GM10847 (cell line): ENCODE data around the gene USP32.

Experiments
- POLR2A ChIP-seq: IDR thresholded peaks from 2 replicates; pipeline ENCODE4 v1.6.1; 2011; ENCODE audit not compliant: insufficient read length; ENCODE audit errors: extremely low read depth

USP32 gene

DNA sequence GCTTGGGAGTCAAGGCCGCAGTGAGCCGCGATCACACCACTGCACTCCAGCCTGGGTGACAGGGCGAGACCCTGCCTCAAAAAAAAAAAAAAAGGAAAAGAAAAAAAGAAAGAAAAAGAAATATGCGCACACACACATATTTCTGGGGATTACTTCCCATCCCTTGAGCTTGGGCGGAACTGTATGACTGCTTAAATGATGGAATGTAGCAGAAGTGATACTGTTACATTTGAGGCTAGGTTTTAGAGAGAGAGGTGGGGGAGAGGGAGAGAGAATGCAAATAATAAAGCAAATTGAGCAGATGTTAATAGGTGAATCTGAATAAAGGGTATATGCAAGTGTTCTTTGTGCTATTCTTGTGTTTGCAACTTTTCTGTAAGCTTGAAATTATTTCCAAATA lies 12.0 kb upstream of the USP32 start:
- TF ChIP-seq POLR2A: no peak

DNA sequence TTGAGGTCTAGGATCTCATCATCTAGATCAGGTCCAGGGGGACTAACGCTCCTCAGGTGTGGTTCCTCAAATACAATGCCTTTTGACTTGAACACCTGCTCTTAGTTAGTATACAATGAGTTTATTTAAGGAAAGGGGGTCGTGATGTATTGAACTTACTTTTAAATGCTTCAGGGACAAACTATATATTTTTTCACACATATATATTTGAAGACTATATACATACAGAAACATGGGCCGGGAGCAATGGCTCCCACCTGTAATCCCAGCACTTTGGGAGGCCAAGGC lies 11.5 kb upstream of the USP32 start:
- TF ChIP-seq POLR2A: no peak

DNA sequence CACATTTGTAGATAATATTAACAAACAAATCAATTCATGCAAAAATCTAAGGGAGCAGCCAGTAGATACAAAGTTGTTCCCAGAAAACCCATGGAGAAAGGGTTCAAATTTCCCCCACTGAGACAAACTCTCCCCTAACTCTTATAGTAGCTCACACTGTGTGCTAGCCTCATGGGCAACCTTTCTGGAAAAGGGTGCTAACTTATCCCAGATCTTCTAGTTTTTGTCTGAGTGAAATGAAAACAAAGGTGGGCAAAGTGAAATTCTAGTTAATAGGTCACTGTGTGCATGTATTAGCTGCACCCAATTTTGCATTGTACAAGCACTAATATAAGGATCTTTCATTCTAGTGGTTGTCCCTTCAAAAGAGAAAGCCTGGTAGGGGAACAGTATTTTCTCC lies 9.9 kb upstream of the USP32 start:
- TF ChIP-seq POLR2A: no peak

DNA sequence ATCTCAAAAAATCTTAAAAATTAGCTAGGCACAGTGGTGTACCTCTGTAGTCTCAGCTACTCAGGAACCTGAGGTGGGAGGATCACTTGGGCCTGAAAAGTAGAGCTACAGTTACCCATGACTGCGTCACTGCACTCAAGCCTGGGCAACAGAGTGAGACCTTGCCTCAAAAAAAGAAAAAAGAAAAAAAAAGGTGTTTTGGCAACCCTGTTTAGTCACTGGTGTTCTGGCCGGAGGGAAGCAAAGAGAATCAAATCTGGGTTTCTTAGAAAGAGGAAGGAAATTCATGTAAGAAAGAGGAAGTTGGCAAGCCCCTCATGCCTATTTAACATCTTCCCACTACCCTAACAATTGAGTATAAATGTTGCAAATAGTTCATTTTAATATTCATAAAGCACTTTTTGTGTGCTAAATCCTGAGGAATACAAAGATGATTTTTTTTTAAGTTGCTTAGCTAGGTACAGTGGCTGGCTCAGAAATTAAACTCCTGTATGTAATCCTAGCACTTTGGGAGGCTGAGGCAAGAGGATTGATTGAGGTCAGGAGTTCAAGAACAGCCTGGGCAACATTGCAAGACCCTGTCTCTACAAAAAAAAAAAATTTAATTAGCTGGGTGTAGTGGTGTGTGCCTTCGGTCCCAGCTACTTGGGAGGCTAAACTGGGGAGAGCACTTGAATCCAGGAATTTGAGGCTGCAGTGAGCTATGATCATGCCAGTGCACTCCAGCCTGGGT lies 6.5 kb upstream of the USP32 start:
- TF ChIP-seq POLR2A: no peak

DNA sequence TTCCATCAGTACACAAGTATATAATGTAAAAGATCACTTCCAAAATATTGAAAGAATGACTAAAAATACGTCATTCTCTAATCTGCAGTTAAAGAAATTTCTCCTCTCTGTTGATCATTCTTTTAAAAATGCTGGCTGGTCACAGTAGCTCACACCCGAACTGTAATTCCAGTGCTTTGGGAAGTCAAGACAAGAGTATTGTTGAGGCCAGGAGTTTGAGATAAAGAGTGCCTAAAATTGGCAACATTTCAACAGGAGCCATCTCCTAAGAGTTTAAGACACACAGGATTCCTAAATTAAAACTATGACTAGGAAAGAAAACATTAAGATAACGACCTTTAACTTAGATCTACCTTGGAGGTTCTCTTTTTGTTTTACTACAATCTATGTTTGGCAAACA lies 4.5 kb upstream of the USP32 start:
- TF ChIP-seq POLR2A: no peak

DNA sequence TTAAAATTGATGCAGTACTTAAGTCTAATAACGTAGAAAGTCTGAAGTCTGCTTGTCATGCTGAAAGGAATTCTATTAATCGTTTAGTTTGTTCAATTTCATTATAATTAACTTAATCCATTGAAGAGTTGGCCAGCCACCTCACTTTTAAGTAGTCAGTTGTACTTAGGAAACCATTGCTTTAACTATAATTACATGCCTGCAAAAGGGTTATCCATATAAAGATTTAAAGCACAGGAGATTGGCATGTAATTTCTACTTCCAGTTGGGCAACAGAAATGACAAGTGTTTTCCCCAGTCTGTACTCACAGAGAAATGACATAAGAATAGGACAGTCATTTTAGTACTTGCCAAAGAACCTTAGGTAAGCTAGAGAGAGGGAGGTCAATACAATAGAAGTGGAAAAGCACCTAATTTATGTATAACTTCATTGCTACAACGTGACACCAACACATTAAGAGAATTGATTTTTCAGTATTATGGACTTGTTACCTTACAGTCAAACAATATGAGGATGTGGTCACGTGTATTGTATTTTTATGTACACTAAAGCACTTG lies 3.7 kb upstream of the USP32 start:
- TF ChIP-seq POLR2A: no peak

DNA sequence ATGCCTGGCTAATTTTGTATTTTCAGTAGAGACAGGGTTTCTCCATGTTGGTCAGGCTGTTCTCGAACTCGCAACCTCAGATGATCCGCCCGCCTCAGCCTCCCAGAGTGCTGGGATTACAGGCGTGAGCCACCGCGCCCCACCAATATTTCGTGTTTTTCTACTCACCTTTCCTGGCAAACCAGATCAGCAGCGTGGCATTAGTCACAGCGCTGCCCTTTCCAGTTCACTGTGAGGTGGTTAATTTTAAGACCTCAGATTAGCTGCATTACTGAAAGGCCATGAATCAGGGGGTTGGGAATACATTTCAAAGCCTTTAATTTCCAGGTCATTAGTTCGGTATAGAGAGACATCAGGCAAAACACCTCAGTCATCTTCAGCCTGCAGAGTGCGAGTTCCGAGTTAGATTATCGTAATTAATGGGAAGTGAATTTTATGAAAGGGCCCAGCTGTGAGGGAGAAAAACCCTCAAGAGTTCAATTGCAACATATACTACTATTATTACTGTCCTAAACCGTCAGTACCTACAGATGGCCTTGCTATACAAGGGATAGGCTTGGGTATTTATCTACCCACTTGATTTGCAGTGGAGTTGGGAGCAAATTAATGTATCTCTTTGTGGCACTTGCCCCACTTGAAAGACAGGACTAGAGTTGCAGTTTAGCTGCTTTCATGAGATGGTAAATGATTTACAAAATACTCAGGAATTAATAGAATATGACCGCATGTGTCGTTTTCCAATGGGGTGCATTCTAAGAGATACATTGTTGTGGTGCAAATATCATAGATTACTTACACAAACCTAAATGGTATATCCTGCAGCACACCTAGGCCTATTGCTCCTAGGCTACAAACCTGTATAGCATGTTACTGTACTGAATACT lies 2.1 kb upstream of the USP32 start:
- TF ChIP-seq POLR2A: no peak

DNA sequence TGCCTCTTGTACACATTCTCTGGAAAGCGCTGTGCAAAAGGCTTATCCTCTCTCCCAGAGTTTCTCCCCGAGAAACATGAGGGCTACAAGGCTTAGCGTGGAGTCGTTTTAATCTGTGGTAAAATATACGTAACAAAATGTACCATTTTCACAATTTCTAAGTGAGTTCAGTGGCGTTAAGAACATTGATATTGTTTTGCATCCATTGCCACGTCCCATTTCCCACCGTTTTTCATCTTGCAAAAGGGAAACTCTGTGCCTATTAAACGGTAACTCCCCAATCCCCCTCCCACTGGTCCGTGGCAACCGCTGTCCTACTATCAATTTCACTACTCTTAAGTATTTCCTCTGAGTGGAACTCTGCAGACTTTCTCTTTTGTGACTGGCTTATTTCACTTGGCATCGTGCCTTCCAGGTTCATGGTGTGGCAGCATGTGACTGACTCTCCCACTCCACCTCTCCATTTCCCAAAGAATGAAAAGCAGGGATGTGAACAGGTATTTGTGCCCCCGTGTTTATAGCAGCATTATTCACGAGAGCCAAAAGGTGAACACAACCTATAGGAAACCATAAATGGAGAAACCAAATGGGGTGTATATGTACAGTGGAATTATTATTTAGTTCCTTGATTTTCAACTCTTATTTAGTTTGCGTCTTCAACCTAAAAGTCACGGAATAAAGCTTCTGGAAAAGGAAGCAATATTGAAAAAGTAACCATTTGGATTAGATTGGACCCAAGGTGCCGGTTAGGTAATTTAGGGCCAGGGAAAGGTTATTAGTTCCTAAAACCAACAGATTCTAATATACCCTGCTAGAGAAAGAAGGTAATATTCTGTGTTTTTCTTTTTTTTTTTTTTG lies 1.1 kb upstream of the USP32 start:
- no peak for TF ChIP-seq POLR2A

DNA sequence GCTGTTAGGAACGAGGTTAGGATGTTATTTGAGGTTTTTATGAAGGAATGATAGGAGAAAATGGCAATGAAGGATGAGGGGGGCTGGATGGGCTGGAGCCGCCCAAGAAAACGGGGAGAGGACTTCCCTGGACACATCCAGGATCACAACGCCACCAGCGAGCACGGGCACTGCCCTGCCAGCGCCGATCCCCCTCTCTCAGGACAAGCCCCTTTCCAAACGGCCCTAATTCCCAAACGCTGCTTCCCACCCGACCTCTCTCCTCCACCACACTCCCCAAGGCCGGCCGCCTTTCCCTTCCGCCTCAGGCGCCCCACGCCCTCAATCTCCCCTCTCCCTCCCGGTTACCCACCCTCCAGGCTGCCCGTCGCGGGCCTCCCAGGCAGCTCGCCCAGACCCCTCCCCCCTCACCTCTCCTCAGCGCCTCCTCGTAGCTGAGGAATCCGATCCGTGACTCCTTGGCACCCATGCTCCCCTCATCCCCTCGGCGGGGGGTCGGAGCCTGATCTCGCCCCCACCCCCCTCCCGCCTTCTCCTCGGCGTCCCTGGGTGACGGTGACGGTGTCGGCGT lies 377 bp downstream of the USP32 start:
- TF ChIP-seq POLR2A: no peak

DNA sequence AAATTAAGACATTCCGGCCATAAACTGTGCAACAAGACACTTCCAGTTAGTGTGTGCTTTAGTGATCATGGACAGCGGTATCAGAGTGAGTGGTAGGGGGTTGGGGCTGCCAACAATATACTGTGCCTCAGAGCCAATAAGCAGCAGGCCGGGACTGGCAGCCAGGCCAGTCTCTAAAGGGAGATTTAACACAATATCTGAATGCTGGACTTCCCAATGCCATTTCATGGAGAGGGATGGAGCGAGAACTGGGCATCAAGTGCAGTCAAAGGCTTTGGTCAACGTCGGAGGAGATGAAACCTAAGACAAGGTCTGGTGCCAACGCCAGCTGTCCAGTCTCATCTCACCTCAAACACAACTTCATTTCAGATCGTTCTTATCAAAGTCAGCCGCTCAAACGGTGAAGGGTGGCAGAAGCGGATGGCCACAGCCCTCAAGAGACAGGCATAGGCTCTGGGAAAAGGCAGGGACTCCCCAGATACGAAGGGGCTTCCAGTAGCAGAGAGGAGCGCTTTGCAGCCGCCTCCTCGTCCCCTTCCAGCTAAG lies 935 bp downstream of the USP32 start:
- TF ChIP-seq POLR2A: no peak

DNA sequence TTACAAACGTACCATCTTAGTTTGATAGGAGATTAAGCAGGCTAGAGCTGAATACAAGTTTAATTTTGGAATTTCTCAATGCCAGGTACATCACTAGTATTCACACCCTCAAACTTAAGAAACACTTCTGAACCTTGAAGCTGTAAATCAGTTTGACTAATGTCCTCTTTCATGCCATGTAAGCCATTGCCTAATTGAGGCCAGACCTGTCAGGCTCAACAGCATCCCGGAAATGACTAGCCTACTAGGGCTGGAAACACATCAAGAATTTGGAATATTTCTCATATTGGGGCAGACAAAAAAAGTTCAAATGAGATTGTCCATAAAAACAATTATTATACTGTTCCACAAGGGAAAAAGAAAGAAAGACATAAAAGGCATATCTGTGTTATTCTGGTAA lies 1.7 kb downstream of the USP32 start:
- no peak for TF ChIP-seq POLR2A

DNA sequence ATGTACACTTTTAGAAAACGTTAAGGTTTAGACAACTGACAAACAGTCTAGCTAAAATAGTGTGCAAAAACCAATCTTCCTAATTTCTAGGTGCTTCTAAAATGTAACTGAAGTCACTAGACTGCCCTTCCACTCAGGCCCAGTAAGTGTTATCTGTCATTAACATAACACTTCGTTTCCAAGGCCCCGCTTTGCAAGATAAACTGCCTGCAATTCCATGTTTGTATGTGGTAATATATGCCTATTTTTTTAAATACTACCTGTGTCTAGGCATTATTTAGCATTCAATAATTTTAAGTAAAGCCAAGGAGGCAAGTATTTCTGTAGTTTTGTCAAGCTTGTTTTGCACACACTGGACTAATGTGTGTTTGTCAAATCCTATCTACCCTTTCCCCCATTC lies 3.2 kb downstream of the USP32 start:
- TF ChIP-seq POLR2A: no peak

DNA sequence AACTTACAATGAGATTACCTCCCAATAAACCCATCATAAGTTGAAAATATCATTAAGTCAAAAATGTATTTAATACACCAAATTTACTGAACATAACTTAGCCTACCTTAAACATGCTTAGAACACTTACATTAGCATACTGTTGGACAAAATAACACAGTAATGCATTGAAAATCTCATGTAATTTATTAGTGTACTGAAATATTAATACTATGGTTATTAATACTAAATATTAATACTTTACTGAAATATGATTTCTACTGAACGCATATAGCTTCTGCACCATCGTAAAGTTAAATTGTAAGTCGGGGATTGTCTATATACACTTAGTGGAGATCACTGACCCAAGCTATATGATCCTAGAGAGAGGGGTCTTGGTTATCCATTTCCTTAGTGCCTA lies 4.3 kb downstream of the USP32 start:
- no peak for TF ChIP-seq POLR2A

DNA sequence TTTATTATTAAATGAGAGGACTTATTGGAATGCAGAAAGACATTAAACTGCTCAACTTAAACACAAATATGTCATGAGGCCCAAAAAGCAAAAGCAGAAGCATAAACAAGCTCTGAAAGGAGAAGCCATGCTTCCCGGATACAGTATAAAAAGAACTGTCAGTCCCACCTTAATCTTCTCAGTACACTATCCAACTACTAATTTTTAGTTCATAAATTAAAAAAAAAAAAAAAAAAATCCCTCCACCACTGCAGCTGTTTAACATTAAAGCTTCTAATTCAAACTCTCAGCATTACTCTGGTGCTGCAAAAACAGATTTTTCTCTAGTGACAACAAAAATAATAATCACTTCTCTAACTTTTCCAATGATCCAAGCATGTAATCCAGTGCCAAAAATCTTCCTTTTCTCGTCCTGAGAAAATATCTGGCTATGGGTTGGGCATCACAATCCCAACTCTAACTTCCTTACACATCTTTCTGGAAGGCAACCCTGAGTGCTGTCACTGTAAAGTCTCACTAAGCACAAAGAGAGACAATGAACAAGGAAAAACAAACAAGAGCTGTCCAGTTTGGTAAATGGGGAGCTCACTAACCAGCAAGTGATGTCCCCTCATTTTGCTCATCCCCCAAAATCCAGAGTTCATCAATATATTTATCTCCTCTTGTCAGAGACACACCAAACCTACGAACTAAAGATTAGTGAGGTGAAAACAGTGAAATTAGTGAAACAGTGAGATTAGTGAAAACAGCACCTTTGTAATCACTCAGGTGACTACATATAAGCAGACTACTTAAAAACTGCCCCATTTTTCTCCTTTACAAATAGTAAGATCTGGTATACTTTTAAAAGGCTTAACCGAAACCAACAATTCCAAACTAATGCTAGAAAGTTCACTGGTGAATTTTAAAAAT lies 5.5 kb downstream of the USP32 start:
- TF ChIP-seq POLR2A: no peak
